HFFc6 (cell line): ENCODE data around the gene DCP1B. TPM values are rescaled to one million over a fixed set of nuclear protein-coding genes. Genes with fewer than 3 reads are reported as not detected.
A peak's percentile ranks its signal among the peaks of the same experiment; 100 is the strongest.

Experiments
- DNase-seq: peaks from one replicate; pipeline ENCODE4 v3.0.0-alpha.2; 2018
- H3K27ac Mint-ChIP-seq: 2 replicates; pipeline ENCODE4 v1.8.0; 2020; ENCODE audit warnings: mild to moderate bottlenecking, mixed read lengths
- H3K27me3 Mint-ChIP-seq: 2 replicates; pipeline ENCODE4 v1.8.0; 2021; ENCODE audit warnings: mild to moderate bottlenecking, moderate library complexity, mixed read lengths; ENCODE audit not compliant: insufficient read depth
- H3K36me3 Mint-ChIP-seq: 2 replicates; pipeline ENCODE4 v1.8.0; 2021; ENCODE audit warnings: low read depth, mixed read lengths
- H3K4me1 Mint-ChIP-seq: 2 replicates; pipeline ENCODE4 v1.8.0; 2020; ENCODE audit warnings: low read depth, mixed read lengths
- H3K4me3 Mint-ChIP-seq: 2 replicates; pipeline ENCODE4 v1.8.0; 2020; ENCODE audit warnings: mild to moderate bottlenecking, moderate library complexity, mixed read lengths
- H3K9me3 Mint-ChIP-seq: 2 replicates; pipeline ENCODE4 v1.8.0; 2020; ENCODE audit warnings: mild to moderate bottlenecking, mixed read lengths
- long read RNA-seq: library from polyadenylated mRNA; unstranded; transcript quantifications from one replicate; pipeline ENCODE4 v2.0.0, GENCODE V29; 2019
- total RNA-seq, 6 experiments: library from RNA; stranded (reverse); fragmentation: NEBNext Ultra II Directional; extraction: Animal tissue kit (Norgen Biotek cat#: 25700); gene quantifications; 2 replicates in 1 of 6; 3 replicates in 5 of 6; pipeline ENCODE4 v1.2.3, GENCODE V29; 2021
- TF ChIP-seq, protein P1 (sequence below): fragments of 200-600 bp; sonication (generic); IDR thresholded peaks from 2 replicates; pipeline ENCODE4 v1.5.0; 2021; ENCODE audit warnings: antibody characterized with exemption, mild to moderate bottlenecking

Gene DCP1B
- total RNA-seq, result 10 to 100 TPM; 12.6 to 16.4 (median 14.5) TPM
- long read RNA-seq, transcript DCP1B-201 (9 exons, 2,086 nt), result major isoform, 14 of 20 reads
- long read RNA-seq, partial matches to known transcripts, result 2 of 20 reads
- long read RNA-seq, other reads (novel, unspliced or antisense), result 2 of 20 reads

DNA sequence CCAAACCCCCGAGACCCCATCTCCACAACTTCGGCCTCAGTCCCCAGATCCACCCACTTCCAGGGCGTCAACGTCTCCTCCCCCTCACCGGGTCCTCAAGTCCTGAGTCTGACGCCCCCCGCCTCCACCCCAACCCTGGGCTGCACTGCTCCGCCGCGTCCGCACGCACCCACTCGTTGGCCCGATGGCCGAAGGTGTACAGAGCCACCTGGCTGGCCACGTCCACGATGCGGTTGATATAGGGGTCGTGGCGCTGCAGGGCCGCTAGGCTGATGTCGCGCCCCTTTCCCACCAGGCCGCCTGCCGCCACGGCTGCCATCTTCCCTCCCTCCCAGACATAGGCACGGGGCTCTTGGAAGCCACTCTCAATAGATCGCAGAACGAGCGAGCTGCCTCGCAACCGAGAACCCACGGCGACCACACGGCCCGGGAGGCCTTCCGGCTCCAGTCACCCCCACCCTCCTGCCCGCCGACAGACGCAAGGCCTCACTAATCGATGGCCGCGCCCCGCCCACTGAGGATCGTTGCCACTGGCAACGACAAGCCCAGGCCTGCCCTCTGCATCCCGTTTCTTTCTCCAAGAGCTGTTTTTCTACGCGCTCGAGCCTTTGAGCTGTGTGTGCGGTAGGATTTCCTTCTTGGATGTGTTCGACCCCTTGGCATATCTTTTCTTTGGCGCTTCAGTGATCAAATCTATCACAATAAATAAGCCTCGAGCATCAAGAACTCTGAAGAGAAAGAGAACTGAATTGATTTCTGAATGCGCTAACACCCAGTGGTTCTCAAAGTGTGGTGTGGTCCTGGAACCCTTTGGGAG is at the start of gene DCP1B:
Gene DCP1B (minus strand): TSS at position 345 of the 817 bp plus-strand sequence. CDS start 26 bp downstream, at position 319.
- Mint-ChIP-seq H3K4me1 (peaks cover 40% of the 10 kb centered on the region), H3K27ac (peak within 1 kb of the TSS; percentile 97), H3K4me3 (peak within 1 kb of the TSS; percentile 94), H3K27me3 (peaks cover 7% of the 10 kb centered on the region), H3K9me3 (peaks cover 7% of the 10 kb centered on the region; the same call in 1 of the 2 replicates), H3K36me3 (peaks cover 22% of the 10 kb centered on the region)
- TF ChIP-seq, protein P1, sequence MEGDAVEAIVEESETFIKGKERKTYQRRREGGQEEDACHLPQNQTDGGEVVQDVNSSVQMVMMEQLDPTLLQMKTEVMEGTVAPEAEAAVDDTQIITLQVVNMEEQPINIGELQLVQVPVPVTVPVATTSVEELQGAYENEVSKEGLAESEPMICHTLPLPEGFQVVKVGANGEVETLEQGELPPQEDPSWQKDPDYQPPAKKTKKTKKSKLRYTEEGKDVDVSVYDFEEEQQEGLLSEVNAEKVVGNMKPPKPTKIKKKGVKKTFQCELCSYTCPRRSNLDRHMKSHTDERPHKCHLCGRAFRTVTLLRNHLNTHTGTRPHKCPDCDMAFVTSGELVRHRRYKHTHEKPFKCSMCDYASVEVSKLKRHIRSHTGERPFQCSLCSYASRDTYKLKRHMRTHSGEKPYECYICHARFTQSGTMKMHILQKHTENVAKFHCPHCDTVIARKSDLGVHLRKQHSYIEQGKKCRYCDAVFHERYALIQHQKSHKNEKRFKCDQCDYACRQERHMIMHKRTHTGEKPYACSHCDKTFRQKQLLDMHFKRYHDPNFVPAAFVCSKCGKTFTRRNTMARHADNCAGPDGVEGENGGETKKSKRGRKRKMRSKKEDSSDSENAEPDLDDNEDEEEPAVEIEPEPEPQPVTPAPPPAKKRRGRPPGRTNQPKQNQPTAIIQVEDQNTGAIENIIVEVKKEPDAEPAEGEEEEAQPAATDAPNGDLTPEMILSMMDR, result no peak
- peak; percentile 95 for DNase-seq

DNA sequence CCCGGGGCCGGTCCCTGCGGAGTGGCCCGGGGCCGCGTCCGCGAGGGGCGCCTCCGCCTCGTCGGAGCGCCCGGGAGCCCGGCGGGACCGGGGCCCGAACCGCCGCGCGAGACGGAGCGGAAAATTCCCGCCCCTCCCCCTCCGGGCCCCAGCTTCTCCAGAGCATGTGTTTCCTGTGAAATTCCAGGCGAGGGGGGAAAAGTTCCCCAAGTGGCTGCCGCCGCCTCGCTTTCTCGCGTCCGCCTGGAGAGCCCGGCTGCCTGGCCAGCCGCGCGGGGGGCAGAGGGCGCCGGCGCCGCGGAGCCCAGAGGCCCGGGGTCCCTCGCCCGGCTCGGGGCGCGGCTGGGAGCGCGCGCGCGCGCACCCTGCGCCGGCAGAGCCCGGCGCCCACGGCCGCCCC is 49.4 kb upstream of the DCP1B start:
- Mint-ChIP-seq H3K27me3 (peaks cover 5% of the 10 kb centered on the region), H3K4me3 (peak overlapping the region; percentile 94), H3K27ac (no peak overlapping the region), H3K4me1 (peaks cover 58% of the 10 kb centered on the region), H3K9me3 (no peaks in the 10 kb centered on the region), H3K36me3 (no peaks in the 10 kb centered on the region)
- TF ChIP-seq, protein P1, result no peak
- DNase-seq, result peak; percentile 25

DNA sequence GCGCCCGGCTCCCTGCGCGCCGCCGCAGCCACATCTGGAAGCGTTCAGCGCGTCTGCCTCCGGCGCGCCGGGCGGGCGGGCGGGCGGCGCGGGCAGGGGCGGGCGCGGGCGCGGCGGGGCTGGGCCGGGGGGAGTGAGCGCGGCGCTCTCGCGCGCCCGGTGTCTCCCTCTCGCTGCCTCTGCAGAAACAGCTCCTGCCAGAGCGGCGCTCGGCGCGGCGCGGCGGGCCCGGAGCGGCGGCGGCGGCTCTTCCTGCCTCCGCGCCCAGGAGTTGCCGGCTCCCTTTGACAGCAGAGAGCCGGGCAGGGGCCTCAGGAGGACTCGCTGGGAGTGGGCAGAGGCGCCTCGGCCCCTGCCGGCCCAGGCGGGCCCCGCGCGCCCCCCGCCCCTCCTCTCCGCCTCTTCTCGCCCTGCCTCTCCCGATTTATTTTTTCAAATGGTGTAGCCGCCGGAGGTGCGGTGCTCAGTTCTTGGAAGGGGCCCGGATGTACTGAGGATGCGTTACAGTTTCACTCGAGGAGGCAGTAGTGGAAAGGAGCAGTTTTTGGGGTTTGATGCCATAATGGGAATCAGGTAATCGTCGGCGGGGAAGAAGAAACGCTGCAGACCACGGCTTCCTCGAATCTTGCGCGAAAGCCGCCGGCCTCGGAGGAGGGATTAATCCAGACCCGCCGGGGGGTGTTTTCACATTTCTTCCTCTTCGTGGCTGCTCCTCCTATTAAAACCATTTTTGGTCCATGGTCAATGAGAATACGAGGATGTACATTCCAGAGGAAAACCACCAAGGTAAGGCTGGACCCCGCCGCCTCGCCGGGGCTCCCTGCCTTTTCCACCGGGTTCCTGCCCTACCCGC is 48.8 kb upstream of the DCP1B start, which contains the start of gene CACNA1C:
Gene CACNA1C (plus strand): TSS at position 162 of the 853 bp plus-strand sequence. CDS start 576 bp downstream, at position 738.
- Mint-ChIP-seq H3K27ac (peak within 1 kb of the TSS; percentile 72), H3K4me1 (peaks cover 58% of the 10 kb centered on the region), H3K36me3 (no peaks in the 10 kb centered on the region), H3K27me3 (peaks cover 5% of the 10 kb centered on the region), H3K9me3 (no peaks in the 10 kb centered on the region), H3K4me3 (peak within 1 kb of the TSS; percentile 94)
- TF ChIP-seq, protein P1, result peak; percentile 51
- DNase-seq, result peak; percentile 49

DNA sequence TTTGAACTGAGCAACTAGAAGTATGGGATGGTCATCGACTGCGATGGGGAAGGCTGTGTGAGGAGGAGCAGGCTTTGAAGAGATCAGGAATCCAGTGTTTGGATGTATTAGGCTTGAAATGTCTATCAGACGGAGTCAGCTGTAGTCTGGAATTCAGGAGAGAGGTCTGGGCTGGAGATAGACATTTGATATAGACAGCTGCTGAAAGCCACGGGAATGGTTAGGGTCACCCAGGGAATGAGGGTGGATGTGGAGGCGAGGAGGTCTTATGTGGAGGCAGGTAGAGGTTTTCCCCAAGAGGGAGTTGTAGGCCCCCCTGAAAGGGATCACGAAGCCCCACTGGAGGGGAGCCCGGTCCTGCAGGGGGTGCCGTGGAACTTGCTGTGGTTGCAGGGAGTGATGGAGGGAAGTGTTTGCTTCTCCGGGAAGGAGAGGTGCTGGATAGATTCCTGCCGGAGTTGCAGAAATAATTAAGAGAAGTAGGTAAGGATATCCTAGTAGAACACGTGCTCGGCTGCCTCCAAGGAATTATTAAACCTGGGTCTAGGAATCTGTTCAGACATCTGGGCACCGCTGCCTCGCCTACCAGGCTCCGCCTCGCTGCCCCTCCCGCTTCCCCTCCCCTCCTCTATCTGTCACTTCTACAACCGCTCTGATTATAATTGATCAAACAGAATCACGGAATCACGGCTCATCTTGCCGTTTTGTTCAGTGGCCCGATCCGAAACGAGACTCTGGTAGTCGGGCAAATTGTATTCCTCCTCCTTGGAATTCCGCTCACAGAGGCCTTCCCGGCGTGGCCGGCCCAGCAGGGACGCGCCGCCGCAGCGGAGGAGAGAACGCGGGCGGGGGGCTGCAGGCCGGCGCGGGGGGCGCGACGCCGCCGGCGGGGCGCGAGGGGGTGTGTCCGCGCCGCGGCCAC is 47.7 kb upstream of the DCP1B start:
- TF ChIP-seq, protein P1, result no peak; the same call in 1 of the 2 replicates
- Mint-ChIP-seq H3K27me3 (peaks cover 1% of the 10 kb centered on the region), H3K27ac (peak overlapping the region; percentile 17; the same call in 1 of the 2 replicates), H3K36me3 (no peaks in the 10 kb centered on the region), H3K4me3 (peak overlapping the region; percentile 77), H3K9me3 (no peaks in the 10 kb centered on the region), H3K4me1 (peaks cover 51% of the 10 kb centered on the region)
- no peak for DNase-seq
